ENCODE measurements around the gene ARHGAP31.

The ARHGAP31 gene

DNA sequence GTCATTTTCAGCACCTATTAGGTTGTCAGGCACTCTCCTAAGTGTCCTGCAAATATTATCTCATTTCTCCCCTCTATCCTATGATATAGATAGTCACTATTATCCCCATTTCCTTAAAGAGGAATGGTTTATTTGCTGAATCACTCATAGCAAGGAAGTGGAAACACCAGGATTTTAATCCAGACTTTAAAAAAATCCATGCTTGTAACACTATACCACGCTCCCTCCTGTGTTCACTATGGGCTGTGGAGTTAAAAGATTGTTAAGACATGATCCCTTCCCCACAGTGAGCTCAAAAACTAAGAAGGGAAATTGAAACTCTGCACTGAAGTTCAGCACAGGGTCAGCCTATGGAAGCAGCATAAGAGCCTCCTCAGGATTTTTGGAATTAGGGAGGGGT lies 109.0 kb downstream of the ARHGAP31 start:
- FAIRE-seq, result no peak
- TF ChIP-seq, protein P1, sequence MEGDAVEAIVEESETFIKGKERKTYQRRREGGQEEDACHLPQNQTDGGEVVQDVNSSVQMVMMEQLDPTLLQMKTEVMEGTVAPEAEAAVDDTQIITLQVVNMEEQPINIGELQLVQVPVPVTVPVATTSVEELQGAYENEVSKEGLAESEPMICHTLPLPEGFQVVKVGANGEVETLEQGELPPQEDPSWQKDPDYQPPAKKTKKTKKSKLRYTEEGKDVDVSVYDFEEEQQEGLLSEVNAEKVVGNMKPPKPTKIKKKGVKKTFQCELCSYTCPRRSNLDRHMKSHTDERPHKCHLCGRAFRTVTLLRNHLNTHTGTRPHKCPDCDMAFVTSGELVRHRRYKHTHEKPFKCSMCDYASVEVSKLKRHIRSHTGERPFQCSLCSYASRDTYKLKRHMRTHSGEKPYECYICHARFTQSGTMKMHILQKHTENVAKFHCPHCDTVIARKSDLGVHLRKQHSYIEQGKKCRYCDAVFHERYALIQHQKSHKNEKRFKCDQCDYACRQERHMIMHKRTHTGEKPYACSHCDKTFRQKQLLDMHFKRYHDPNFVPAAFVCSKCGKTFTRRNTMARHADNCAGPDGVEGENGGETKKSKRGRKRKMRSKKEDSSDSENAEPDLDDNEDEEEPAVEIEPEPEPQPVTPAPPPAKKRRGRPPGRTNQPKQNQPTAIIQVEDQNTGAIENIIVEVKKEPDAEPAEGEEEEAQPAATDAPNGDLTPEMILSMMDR (IDR thresholded peaks at IDR 0.05; ENCODE audit: insufficient read depth, missing control alignments), result no peak

DNA sequence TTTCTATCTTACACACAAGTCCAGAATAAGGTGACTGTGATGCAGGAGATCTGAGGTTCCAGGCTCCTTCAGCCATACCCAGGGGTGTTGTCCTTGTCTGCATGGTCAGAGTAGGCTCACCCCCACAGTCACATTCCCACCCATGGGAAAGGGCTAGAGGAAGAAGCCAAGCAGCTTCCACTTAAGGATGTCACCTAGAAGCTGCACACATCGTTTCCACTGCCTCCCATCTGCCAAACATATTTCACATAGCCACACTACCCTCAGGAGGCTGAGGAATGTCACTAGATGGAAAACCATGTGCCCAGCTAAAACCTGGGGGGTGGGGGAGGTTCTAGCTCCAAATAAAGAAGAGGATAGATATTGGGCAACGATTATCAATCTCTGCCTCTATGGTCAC lies 111.1 kb downstream of the ARHGAP31 start:
- TF ChIP-seq, protein P1 (IDR thresholded peaks at IDR 0.05; ENCODE audit: insufficient read depth, missing control alignments), result no peak
- DNase-seq (ENCODE audit: insufficient read length, low spot score) (no peak), FAIRE-seq (no peak)

More for the DNA sequence above, 109.0 kb downstream of the ARHGAP31 start:
- no peak for DNase-seq (ENCODE audit: insufficient read length, low spot score)

DNA sequence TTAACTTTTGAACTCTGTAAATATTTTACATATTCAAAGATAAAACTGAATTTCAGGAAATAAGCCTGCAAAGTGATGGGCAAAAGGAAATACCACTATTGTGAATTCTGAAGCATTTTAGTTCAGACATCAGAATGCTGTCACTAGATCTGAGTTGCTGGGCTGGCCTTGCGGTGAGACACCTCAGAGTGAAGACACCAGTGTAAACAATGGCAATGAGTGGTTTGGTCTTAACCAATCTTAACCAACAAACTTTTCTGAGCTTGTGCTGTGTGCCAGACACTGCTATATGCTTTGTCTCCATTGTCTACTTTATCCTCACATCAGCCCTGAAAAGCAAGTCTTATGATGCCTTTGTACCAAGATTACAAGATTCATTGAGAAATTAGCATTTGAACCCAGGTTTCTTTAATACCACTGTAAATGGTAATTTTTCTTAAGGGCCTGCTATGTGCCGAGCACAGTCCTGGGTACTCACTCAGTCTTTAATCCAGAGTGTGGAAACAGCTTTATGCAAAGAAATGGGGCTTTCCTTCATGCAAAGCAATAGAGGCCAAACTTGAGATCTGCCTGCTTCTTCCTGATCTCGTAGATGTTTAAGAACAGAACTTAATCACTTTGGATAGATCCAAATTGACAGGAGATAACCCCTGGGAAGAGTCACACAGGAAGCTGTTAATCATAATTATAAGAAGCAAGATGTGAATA lies 114.2 kb downstream of the ARHGAP31 start:
- TF ChIP-seq, protein P1 (IDR thresholded peaks at IDR 0.05; ENCODE audit: insufficient read depth, missing control alignments), result no peak
- FAIRE-seq, result no peak
- no peak for DNase-seq (ENCODE audit: insufficient read length, low spot score)

GRCh38 chr3:119409844-119410243 lies 115.7 kb downstream of the ARHGAP31 start:
- DNase-seq (ENCODE audit: insufficient read length, low spot score), result no peak
- no peak for FAIRE-seq
- TF ChIP-seq, protein P1 (IDR thresholded peaks at IDR 0.05; ENCODE audit: insufficient read depth, missing control alignments), result no peak

DNA sequence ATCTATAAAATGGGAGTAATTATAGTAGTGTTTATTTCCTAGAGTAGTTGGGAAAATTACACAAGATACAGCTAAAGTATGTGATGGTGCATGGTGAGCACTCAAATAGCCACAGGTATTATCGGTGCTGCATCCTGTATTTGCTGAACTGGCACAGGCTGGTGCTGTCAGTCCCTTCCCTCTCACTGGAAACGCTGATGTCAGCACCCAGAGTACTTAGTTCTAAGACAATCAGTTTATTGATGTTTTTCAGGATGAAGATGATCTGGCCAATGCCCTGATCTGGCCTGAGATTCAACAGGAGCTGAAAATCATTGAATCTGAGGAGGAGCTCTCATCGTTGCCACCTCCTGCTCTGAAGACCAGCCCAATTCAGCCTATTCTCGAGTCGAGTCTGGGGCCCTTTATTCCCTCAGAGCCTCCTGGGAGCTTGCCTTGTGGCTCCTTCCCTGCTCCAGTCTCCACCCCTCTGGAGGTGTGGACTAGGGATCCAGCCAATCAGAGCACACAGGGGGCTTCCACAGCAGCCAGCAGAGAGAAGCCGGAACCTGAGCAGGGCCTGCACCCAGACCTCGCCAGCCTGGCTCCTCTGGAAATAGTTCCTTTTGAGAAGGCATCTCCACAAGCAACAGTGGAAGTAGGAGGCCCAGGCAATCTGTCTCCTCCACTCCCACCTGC lies 119.6 kb downstream of the ARHGAP31 start:
- TF ChIP-seq, protein P1 (IDR thresholded peaks at IDR 0.05; ENCODE audit: insufficient read depth, missing control alignments), result no peak
- FAIRE-seq (no peak), DNase-seq (ENCODE audit: insufficient read length, low spot score) (no peak)

- DNase-seq (ENCODE audit: insufficient read length, low spot score) (no peak), FAIRE-seq (no peak)
- TF ChIP-seq, protein P1 (IDR thresholded peaks at IDR 0.05; ENCODE audit: insufficient read depth, missing control alignments), result no peak
Measured at GRCh38 chr3:119416873-119417272, 122.7 kb downstream of the ARHGAP31 start.
